ENCODE results near the gene UTY.

- TF ChIP-seq TAF1 (IDR thresholded peaks at IDR 0.05; ENCODE audit: borderline replicate concordance, low read depth, low read length) (no peak), POLR2A (IDR thresholded peaks at IDR 0.05; ENCODE audit: low read depth, low read length) (no peak)
These were observed 146.0 kb downstream of the UTY start for GRCh38 chrY:13333791-13334190.

All from GM12892 (cell line).